HG02610 (cell line): ENCODE results near the gene HNMT.
"Not testable (repeated sequence)": the region's sequence is repeated elsewhere in the genome, so short reads cannot be mapped to it uniquely, and the experiment has no call there.

Source experiments
- ATAC-seq: cut with Tn5 transposase; IDR thresholded peaks from one replicate; pipeline ENCODE4 v1.9.1; 2021; ENCODE audit warnings: mild to moderate bottlenecking, moderate library complexity; ENCODE audit not compliant: unreplicated experiment

The HNMT gene

DNA sequence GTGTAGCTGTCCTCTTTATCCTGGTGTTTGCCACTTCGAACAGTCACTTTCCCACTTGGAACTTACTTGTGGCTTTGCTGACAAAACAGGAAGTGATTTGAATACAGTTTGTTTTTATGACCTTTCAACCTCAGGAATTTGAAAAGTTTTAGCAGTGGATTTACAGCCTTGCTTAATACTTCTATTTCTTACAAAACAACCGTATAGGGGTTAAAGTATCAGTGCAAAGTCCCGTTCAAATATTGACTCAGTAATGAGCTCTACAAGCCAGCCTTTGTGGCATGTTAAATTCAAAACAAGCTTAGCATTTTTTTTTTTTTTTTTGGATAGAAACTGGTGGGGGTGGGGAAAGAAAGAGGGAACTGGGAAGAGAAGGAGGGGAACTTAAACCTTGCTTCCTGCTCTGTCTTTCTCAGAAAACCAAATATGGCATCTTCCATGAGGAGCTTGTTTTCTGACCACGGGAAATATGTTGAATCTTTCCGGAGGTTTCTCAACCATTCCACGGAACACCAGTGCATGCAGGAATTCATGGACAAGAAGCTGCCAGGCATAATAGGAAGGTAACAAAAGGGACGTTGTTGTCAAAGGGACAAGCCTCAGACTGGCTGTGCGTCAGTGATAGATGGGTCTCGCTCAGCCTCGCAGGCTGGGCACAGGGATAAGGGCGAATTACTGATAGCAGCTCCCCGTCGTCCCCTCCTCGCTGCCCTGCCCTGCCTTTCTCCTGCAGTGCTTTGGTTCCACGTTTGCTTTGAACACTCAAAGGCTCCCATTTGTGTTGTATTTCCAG lies at the start of gene HNMT:
TSS of gene HNMT (plus strand) at position 408 of the 793 bp plus-strand sequence. CDS start at position 427, 19 bp downstream.
- ATAC-seq: no peak

DNA sequence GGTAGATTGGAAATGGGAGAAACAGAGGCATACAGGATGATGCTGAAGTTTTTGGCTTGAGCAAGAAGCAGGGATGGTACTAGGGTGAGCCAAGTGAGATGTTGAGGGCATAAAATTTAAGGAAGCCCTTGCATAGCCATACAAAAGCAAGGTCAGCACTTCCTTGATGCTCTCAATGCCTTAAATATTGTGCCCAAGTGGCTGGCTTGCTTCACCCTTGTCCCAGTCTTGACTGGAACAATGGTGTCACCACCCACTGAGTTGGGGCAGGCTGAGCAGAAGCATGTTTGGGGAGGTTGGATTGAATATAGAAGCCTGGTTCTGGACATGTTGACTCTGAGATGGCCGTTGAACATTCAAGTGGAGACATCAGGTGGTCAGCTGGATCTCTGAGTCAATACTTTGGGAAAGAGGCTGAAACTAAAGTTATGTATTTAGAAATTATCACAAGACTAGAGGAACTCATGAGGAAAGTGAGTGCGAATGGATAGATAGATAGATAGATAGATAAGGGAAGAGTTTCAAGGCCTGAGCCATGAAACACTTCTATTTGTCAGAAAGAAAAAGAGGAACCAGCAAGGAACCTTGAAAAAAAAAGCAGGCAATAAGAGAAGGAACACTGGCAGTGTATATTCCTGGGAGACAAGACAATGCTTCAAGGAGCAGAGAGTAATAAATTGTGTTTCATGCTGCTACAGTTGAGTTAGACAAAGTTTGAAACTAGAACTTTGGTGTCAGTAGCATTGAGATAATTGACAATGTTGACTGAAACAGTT lies 43.0 kb upstream of the HNMT start:
- no peak for ATAC-seq

- not testable (repeated sequence) for ATAC-seq
These were observed 42.1 kb upstream of the HNMT start for GRCh38 chr2:137922171-137922570.

DNA sequence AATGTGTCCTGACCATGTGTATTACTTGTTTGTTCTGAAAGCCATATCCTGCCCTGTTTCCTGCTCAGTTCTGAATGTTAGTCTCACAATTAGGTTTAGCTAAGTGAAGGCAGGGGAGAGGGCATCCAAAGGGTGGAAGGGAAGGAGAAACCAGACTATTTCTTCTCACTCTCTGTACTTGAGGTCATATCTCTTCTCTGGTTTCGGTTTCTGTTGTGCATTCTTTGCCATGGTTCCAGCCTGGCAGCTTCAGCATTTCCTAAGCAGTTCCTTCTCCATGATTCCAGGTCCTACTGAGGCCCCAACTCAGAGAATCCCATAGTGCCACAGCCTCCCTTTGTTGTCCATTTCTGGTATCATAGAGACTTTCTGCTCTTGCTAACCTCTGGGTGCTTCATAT lies 40.3 kb upstream of the HNMT start:
- no peak for ATAC-seq

DNA sequence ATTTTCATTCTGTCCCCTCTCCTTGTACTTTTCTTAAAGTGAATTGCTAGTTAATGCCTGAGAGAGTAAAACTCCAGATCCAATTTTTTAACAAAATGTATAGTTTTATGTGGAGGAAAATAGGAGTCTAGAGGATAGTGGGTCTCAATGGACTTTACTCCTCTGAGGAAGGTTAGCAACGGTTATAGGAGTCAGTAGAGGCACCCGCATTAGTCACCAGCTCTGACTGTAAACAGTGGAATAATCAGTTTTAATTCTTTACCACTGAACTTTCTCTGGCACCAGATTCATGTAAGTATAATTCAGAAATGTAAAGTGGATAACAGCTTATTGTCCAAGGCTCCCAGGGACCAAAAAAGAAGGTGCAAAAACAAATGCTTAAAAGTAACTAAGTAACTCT lies 38.7 kb upstream of the HNMT start:
- no peak for ATAC-seq

GRCh38 chr2:137927846-137928245 lies 36.4 kb upstream of the HNMT start:
- no peak for ATAC-seq

DNA sequence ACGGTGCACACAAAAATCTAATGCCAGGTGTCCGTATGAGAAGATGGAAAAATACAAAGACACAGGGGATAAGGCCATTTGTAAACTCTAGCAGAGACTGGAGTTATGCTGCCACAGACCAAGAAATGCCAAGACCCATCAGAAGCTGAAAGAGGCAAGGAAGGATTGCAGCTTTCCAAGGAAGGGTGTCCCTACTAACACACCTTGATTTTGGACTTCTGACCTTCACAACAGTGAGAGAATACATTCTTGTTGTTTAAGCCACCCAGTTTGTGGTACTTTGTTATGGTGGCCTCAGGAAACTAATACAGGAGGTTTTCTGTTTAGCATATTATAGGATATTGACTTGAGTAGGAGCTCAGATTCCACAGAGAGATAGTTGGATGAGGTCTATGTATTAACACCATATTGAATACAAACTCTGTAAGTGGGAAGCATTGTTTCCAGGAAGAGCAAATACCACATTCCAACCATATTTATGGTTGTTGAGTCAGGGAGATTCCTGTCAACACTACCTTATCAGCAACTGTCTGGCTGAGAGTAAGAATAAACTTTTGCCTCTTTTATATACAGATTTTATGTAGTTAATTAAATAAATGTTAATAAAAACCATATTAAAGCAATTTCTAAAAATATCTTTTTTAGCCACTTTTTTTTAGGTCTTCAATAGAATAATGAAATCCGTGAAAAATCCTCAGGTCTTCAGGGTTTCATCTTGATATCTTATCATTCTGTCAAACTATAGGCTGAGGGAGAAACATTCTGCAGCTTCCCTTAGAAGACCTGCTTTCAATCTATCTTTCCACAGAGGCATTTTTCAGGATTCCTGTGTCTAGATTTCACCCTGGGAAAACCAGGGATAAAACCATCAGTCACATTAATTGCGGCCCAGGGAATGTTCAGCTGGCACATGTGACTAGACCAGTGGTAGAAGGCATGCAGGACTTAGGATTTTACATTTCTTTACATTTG lies 35.4 kb upstream of the HNMT start:
- no peak for ATAC-seq

DNA sequence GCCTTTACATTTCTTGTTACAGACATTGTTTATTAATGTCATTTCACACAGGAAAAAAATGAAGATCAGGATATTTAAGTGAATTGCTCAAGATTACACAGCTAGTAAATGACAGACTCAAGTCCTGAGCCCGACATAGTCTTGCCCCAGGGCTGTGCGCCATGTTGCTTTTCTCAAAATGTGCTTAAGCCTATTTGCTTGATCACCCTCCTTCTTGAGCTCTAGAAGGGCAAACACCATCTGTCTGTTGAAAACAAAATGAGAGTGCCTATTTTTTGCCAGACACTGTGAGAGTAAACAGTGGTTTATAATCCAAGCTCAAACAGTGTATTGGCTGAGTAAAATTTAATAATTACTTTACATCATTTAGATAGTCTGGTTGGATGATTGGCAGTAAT lies 34.8 kb upstream of the HNMT start:
- no peak for ATAC-seq

- ATAC-seq: no peak
These were observed 34.1 kb upstream of the HNMT start for GRCh38 chr2:137930146-137930545.

GRCh38 chr2:137935591-137935990 lies 28.7 kb upstream of the HNMT start:
- no peak for ATAC-seq

DNA sequence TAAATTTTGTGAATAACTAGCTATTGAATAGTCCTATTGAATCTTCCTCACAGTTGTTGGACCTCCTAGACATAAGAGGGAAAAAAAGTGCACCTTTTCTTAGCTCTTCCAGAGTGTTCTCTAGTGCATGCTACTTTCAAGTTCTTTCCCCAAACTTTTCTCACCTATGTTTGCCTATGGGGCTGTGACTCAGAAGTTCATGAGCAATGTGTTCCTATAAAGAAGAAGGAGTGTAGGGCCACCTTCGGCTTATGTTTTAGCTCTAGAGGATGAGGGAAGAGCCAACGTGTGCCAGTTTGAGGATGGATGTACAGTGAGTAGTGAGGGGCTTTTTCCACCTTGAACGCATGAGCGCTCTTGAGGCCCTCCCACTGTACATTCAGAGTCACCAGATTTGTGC lies 27.0 kb upstream of the HNMT start:
- ATAC-seq: no peak

- no peak for ATAC-seq
These were observed 26.5 kb upstream of the HNMT start for GRCh38 chr2:137937778-137938177.

GRCh38 chr2:137938204-137938603 lies 26.1 kb upstream of the HNMT start:
- ATAC-seq: no peak

- no peak for ATAC-seq
These were observed 25.2 kb upstream of the HNMT start for GRCh38 chr2:137939026-137939425.

DNA sequence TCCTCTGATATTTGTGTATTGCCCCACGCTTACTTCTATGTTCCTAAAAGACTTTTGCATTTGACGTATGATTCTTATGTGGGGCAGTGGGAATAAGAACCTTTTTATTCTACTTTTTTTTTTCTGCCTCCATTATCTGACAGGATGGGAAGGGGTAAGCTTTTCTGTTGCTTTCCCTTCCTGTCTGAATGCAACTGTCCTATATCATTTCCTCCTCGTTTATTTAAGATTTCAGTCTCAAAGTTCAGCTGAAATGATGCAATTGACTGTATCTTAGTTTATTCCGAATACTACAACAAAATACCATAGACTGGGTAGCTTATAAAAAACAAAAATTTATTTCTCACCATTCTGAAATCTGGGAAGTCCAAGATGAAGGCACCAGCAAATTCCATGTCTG lies 24.1 kb upstream of the HNMT start:
- ATAC-seq: no peak

GRCh38 chr2:137942037-137942832 lies 22.0 kb upstream of the HNMT start:
- ATAC-seq: no peak

DNA sequence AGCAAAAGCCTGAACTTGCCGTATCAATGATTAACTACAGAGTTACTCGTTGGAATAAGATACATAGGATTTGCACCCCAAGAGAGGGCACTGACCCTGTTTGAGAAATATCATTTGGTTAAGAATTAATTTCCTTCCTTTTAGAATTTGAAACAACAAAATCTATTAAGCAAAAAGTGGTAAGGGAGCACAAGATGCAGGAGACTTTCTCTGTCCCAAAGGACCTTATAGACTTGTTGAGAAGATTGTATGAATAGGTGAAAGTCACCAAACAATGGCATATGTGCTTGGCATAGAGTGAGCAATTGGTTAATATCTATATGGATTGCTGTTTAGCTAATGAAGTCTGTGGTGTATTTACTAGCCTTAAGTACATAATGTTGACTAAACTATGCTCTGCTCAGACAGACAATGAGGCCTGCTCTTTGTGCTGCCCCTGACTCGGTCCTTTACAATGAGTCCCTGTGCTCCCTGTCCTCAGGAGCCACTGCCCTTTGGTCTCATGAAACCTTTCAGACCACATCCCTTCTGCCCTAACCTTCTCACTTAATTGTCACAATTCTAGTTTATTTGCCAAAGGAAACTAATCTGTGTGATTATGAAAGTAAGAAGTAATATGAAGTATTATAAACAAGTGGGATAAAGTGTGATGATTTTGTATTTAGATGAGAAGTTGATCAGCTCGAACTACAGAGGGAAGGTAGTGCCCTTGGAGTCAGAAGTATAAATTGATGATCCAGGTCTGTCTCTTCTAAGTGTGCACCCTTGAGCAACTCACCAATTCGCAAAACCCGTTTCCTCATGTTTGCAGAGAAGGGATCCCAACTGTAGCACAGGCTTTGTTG lies 21.2 kb upstream of the HNMT start:
- no peak for ATAC-seq

DNA sequence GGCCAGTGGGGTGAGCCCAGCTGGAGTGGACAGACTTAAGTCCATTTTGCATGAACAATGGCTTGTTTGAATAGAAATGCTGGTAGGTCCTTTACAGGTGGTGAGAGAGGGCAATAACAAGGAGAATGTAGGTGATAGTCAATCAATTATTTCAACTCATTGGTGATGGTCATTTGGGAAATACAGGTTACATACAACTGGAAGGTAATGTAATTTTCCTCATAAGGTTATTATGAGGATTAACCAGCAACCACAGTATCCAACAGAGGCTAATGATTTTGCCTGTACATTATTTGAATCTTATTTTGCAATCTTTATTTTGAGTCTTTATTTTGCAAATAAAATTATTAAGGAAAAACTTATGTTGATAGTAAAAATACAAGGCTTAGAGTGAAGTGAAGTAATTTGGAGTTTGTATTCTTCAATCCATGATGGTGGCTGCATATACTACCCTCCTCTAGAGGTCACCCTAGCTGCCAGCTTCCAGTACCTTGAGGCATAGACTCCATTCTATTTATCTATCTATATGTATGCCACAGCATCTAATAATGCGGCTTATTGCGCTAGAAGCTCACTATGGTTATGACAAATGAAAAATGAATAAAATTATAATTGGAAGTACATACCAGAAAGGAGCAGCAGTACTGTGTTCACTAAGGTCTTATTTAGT lies 20.5 kb upstream of the HNMT start:
- ATAC-seq: no peak

- ATAC-seq: no peak
These were observed 19.6 kb upstream of the HNMT start for GRCh38 chr2:137944714-137945113.
